NCI-H1092 (cell line): ENCODE measurements around the gene RBM39.
"Not testable (repeated sequence)": the region's sequence is repeated elsewhere in the genome, so short reads cannot be mapped to it uniquely, and the experiment has no call there.

Experiments
- DNase-seq: peaks from one replicate; lab custom pipeline; 2025; lab: John Stamatoyannopoulos, UW

RBM39 gene

DNA sequence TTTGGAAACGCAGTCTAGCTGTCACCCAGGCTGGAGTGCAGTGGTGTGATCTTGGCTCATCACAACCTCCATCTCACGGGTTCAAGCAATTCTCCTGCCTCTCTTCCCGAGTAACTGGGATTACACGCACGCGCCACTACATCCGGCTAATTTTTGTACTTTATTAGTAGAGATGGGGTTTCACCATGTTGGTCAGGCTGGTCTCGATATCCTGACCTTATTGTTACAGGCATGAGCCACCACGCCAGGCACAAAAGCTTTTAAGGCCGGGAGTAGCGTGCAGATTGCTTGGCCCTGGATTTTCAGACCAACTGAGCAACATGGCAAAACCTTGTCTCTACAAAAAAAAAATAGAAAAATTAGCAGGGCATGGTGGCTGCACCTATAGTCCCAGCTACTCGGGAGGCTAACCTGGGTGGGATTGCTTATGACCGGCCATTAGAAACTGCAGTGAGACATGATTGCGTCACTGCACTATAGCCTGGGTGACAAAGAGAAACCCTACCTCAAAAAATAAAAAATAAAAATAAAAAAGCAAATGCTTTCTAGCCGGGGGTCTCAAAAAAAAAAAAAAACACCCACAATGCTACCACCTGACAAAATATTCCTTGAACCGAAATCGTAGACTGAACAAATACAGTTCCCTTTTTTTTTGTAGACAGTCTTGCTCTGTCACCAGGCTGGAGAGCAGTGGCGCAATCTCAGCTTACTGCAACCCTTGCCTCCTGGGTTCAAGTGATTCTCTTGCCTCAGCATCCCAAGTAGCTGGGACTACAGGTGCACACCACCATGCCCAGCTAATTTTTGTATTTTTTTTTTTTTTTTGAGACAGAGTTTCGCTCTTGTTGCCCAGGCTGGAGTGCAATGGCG lies 15.0 kb downstream of the RBM39 start:
- no peak for DNase-seq

DNA sequence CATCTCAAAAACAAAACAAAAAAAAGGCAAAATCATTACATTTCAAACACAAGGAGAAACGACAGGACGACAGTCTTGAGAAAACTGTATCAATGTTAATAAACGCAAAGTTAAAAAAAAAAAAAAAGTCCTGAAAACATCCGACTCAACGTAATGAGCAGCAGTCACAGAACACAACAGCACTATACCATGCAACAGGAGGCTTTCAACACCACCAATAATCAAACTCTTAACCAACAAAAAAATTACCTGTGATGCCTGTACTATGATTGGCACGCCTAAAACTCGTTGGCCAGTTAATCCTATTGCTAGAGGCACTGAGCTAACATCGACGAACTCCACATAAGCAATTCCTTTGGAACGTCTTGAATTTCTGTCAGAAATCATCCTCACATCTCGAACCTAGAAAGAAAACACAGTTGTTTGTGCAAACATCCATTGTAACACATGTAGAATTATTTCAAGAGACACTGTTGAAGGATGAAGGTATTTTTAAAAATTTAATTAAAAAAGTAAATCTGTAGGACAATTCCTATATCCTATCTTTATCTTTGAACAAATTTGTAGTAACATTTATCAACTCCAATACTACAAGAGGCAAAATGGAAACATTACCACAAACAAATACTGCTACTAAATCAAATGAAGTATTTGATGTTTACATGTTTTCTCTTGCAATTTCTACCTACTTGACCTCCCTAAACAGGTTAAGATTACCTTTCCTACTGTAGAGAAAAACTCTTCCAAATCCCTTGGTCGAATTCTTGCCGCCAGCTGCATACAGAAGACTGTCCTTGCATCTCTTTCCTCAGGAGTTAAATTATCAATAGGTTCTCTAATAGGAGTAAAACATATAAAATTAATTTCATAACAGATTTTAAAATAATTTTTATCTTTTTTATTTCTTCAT lies 17.5 kb downstream of the RBM39 start:
- no peak for DNase-seq

DNA sequence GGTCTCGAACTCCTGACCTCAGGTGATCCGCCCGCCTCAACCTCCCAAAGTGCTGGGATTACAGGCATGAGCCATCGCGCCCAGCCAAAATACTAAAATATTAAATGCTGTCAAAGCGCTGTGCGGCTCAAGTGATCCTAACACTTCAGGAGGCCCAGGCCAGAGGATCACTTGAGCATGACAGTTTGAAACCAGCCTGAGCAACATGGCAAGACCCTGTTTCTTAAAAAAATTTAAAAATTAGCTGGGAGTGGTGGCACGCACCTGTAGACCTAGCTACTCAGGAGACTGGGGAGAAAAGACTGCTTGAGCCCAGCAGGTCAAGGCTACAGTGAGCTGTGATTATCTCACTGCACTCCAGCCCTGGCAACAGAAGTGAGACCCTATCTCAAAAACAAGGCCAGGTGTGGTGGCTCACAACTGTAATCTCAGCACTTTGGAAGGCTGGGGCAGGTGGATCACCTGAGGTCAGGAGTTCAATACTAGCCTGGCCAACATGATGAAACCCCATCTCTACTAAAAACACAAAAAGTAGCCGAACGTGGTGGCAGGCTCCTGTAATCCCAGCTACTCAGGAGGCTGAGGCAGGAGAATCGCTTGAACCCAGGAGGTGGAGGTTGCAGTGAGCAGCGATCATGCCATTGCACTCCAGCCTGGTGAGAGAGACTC lies 18.3 kb downstream of the RBM39 start:
- DNase-seq: not testable (repeated sequence)

DNA sequence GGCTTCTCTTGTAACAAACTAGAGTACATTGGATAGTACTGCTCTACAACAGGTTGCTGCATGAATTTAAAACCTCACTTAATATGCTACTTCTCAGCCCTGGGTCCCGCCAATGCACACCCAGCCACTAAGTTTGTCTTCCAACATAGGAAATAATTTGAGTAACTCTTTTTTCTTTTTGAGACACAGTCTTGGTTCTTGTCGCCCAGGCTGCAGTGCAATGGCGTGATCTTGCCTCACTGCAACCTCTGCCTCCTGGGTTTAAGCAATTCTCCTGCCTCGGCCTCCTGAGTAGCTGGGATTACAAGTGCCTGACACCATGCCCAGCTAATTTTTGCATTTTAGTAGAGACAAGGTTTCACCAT lies 18.8 kb downstream of the RBM39 start:
- DNase-seq: not testable (repeated sequence)

DNA sequence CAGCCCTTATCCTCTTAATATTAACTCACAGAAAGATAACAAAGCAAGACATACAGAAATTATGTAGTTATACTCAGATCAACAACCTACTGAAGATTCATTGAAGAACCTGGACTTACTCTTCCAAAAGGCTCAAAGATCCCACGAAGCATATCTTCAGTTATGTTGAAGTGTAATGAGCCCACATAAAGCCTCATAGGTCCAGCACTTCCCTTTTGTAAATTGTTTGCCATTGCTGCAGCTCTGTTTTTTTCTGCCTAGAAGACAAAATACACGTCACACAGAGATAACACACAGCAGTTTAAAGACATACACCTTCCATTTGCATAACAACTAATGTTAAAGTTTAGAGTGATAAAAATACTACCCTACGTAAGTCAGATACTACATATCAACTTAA lies 20.4 kb downstream of the RBM39 start:
- no peak for DNase-seq

DNA sequence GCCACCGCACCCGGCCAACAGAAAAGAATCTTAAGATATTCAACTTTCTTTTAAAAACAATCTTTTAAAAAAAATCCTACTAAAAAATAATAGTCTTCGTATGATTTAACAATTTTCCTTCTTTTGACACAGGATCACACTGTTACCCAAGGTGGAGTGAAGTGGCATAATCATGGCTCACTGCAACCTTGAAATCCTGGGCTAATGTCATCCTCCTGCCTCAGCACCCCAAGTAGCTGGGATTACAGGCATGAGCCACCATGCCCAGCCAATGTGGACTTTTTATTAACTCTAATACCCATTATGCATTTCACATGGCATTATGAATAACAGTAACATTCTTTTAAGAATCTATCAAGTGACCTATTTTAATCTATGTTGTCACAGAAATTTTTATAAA lies 20.8 kb downstream of the RBM39 start:
- no peak for DNase-seq

DNA sequence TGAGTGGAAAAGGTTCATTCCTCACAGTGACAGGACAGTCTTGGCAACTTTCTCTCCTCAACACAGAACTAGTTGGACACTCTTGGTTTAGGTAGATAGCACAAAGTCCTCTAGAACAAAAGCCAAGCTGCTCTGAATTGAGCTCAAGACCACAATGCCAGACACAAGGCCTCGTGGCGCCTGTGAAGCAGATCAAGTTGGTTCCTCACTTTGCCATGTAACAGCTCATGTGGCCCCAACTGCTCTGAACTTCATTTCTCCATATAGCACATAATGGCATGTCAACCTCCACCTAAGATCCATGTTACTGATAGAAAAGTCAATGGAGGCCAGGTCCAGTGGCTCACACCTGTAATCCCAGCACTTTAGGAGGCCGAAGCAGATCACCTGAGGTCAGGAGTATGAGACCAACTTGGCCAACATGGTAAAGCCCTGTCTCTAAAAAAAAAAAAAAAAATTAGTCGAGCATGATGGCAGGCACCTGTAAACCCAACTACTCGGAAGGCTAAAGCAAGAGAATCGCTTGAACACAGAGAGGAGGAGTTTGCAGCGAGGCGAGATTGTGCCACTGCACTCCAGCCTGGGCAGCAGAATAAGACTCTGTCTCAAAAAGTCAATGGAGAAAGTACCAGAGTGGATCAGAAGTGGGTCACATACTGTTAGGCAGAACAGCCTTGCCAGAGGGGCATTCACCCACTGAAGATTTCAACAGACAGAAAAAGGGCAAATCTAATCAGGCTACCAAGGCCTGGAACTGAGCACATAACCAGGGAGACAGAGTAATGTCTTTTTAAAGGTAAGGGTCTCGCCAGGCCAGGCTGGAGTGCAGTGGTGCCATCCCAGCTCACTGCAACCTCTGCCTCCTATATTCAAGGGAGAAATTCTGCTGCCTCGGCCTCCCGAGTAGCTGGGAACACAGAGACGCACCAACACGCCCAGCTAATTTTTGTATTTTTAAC lies 21.6 kb downstream of the RBM39 start:
- DNase-seq: no peak

DNA sequence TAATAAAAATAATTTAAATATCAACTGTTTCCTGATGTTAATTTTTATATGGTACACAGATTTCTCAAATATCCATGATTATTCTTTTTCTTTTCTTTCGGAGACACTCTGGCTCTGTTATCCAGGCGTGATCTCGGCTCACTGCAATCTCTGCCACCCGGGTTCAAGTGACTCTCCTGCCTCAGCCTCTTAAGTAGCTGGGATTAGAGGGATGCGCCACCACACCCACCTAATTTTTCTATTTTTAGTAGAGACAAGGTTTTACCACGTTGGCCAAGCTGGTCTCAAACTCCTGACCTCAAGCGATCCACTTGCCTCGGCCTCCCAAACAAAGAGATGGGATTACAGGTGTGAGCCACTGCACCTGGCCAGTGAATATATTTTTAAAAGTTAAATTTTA lies 22.3 kb downstream of the RBM39 start:
- no peak for DNase-seq

DNA sequence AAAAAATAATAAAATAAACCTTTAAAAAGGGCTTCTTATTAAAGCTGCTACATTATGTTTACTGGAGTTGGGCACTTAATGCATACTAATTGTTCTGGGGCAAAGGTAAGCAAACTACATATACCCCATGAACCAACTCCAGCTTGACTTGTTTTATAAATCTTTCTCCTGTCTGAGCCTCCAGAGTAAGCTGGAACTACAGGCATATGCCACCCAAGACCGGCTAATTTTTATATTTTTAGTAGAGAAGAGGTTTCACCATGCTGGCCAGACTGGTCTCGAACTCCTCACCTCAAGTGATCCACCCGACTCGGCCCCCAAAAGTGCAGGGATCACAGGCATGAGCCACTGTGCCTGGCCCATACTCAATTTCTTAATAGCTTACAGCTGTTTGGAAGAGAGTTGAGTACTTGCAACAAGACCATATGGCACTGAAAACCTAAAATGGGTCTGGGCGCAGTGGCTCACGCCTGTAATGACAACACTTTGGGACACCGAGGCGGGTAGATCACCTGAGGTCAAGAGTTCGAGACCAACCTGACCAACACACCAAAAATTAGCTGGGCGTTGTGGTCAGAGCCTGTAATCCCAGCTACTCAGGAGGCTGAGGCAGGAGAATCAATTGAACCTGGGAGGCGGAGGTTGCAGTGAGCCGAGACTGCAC lies 23.0 kb downstream of the RBM39 start:
- no peak for DNase-seq

DNA sequence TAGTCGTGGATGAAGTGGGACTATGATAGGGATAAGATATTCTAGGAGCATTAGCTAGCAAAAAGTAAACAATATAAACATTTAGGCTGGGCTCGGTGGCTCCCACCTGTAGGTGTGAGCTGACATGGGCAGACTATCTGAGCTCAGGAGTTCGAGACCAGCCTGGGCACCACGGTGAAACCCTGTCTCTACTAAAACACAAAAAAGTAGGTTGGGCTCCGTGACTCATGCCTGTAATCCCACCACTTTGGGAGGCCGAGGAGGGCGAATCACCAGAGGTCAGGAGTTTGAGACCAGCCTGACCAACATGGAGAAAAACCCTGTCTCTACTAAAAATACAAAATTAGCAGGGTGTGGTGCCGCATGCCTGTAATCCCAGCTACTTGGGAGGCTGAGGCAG lies 23.7 kb downstream of the RBM39 start:
- DNase-seq: not testable (repeated sequence)

DNA sequence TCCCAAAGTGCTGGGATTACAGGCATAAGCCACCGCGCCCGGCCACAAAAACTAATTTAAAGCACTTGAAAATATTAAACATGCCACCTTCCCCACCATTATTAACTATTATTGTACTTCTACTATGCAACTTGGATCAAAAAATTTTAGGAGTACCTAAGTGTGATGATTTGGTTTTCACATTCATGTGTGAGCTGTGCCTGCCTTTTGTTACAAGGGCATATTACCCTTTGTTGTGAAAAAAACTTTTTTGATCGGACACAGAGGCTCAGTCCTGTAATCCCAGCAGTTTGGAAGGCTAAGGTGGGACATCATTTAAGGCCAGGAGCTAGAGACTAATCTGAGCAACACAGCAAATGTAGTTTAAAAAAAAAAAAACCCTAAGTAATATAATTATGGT lies 25.7 kb downstream of the RBM39 start:
- DNase-seq: no peak

DNA sequence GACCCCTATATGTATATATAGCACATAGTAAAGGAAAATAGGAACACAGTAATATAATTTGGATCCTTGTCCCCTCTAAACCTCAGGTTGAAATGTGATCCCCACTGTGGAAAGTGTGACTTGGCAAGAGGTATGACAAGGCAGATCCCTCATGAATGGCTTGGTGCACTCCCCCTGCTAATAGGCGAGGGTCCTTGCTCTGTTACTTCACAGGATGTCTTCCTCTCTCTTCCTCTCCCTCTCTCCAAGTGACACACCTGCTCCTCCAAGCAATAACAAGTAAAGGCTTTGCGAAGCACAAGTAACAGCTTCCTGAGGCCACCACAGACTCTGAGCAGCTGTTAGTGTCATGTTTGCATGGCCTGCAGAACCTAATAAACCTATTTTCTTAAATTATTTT lies 26.4 kb downstream of the RBM39 start:
- no peak for DNase-seq

DNA sequence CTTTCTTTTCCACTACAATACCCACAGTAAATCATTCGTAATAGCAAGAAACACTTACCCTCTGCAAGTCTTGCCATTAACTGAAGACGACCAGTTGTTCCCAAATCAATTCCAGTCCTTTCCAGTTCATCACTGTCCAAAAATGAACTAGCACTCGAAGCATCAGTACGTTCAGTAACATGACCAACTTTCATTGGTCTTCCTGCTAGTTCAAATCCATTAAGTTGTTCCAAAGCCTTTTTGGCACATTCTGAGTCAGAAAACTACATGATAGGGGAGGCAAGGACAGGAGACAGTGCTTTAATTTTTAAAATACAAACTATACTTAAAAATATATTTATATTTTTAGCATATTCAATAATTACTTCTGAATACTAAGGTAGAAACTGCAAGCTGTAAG lies 27.9 kb downstream of the RBM39 start:
- DNase-seq: no peak

DNA sequence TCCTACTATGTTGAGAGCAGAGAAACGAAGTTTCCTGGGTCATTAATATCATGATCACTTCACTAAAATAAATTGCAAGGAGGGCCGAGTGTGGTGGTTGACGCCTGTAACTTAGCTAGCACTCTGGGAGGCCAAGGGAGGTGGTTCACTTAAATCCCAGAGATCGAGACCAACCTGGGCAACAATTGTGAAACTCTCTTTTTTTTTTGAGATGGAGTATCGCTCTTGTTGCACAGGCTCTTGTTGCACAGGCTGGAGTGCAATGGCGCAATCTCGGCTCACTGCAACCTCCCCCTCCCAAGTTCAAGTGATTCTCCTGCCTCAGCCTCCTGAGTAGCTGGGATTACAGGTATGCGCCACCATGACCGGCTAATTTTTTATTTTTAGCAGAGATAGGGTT lies 28.9 kb downstream of the RBM39 start:
- not testable (repeated sequence) for DNase-seq

DNA sequence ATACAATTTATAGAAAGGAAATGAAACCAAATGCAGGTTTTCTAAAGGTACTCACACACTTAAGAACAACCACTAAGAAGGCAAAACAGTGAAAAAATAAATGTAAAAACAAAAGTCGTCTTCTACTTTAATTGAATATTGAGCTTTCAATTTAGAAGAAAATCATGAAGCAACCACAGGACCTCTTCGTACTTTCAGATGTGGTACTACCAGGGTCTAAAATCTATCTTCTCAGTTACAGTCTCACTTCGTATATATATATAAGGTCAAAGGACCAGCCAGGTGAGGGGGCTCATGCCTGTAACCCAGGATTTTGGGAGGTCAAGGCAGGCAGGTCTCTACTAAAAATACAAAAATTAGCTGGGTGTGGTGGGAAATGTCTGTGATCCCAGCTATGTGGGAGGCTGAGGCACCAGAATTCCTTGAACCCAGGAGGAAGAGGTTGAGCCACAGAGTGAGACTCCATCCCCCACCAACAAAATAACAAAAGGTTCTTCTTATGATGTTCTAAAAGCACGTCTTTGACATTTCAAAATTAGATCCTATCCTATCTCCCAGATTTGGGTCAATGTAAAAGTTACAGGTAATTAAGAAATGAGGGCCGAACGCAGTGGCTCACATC lies 30.4 kb downstream of the RBM39 start:
- no peak for DNase-seq

DNA sequence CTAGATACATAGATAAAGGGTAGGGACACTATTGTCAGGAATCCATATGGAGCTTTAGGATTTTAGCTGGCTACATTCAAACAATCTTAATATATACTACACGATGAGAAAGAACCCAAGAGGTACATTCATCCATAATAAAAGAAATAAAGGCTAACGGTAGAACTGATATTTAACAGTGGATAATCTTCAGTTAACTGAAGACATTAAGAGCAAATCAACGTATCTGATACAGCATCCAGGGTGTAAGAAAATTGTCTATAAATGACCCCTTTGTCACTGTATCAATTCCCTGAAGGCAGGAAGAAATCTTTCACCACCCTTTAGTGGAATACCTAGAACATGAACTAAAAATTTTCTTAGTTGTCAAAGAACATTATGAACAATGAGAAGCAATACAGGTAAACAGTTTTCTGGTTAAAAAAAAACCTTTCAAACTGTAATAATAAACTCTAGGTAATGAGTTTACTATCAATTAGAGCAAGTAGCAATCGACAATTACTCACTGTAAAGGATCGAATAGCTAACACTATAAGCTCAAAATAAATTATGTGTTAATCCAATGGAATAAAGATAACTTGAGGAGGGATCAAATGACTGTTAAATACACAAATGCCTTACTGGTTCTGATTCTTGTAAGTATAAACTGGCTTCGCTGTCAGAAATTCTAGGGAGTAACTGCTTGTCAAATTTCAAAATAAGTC lies 31.0 kb downstream of the RBM39 start:
- DNase-seq: no peak

DNA sequence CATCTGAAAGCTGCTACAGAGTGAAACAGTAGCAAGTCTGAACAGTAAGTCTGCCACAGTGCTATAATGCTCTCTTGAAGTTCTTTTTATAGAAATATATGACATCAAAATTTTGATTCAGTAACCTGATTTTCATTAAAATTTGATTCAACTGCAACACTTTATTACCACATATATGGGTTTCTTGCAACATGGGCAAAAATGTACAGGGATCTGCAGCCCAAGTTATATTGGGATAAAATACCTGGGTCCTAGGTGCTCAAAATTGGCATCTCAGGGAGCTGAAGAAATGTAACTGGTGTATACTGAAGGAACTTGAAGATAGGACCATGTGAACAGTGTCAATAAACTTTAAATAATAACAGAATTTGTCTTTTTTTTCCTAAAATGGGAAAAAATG lies 32.0 kb downstream of the RBM39 start:
- no peak for DNase-seq

DNA sequence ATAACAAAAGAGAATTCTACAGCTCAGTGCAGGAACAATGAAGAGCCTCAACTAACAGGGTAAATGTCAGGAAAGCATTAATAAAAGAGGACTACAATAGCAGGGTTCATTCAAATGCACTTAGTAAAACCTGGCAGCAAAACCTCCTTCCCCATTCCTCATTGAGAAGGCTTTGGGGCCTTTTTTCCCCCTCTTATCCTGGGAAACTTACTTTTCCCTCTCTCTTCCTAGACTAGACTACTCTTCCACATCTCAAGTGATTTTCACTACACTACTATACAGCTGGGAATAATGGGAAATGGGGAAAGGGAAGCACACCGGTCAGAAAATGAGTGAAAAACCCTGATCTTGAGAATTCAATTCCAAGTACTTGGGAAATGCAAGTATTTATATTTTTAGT lies 32.8 kb downstream of the RBM39 start:
- no peak for DNase-seq

DNA sequence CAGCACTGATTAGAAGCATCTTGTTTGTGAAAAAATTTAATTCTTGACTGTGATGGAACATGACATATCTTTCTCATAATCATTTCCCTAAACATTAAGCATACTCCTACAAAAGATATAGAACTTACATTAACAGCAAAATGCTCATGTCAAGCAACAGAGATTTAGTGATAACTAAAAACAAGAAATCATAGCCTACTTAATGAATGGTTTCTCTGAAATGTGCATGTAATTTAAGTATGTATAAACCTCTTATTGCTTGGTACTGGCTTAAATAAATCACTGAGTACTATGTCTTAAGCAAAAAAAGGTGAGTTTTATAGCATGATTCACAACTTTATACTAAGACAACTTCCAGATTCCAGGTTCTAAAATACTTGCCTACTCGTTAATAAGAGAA lies 33.6 kb downstream of the RBM39 start:
- no peak for DNase-seq
